OCI-LY7 (cell line): ENCODE results near the gene SDK2.

Source experiments
- EZH2phosphoT487 ChIP-seq: fragments of 200-600 bp; sonication (generic); IDR thresholded peaks from 2 replicates; pipeline ENCODE4 v1.6.1; 2018; ENCODE audit warnings: low read depth, borderline replicate concordance, mild to moderate bottlenecking, mixed run types, antibody characterized with exemption, low read length, moderate library complexity, mixed read lengths
- TF ChIP-seq, protein P1 (sequence below): fragments of 200-600 bp; sonication (generic); conservative IDR thresholded peaks from 2 replicates; pipeline ENCODE4 v1.5.1; 2014; ENCODE audit warnings: mild to moderate bottlenecking, antibody characterized with exemption, low read length, moderate library complexity, mixed read lengths

DNA sequence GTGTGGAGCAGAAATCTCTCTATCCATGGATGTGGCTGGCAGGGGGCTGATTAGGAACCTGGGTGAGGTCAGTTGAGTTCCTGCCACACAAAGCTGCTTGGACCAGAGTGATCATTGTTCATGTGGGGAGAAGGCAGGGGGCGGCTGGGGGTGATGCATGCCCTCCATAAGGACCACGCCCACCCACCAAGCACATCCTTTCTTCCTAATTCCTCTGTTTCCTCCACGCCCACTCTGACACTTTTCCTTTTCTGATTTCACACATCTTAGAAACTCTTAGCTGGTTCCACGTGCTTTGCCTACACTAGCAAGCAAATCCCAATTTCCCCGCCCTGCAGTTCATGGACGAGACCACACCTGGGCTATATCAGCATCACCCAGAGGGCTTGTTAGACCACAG is 108.5 kb downstream of the SDK2 start:
- TF ChIP-seq, protein P1, sequence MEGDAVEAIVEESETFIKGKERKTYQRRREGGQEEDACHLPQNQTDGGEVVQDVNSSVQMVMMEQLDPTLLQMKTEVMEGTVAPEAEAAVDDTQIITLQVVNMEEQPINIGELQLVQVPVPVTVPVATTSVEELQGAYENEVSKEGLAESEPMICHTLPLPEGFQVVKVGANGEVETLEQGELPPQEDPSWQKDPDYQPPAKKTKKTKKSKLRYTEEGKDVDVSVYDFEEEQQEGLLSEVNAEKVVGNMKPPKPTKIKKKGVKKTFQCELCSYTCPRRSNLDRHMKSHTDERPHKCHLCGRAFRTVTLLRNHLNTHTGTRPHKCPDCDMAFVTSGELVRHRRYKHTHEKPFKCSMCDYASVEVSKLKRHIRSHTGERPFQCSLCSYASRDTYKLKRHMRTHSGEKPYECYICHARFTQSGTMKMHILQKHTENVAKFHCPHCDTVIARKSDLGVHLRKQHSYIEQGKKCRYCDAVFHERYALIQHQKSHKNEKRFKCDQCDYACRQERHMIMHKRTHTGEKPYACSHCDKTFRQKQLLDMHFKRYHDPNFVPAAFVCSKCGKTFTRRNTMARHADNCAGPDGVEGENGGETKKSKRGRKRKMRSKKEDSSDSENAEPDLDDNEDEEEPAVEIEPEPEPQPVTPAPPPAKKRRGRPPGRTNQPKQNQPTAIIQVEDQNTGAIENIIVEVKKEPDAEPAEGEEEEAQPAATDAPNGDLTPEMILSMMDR = no peak
- no peak for TF ChIP-seq EZH2phosphoT487
